A549 (cell line): ENCODE data around the gene RAB12. TPM values are rescaled to one million over a fixed set of nuclear protein-coding genes. Genes with fewer than 3 reads are reported as not detected.

Source experiments
- ATAC-seq, 2 experiments: fragments of 200-7000 bp in 1 of 2; fragments of >200 bp in 1 of 2; cut with Nextera tagmentation in 1 of 2; cut with Tn5 transposase in 1 of 2; 3 replicates each; pipeline versions ENCODE4 v1.8.0 to v1.9.1; 2018 to 2020; ENCODE audit warnings: mild to moderate bottlenecking in 1 of 2, moderate library complexity in 1 of 2
- CTCF ChIA-PET: fragments of 300-600 bp; sonication (Branson Sonifier 250); formaldehyde crosslinking; extraction: SDS; loops from one replicate; lab custom pipeline; 2021; ENCODE audit warnings: antibody characterized with exemption, inconsistent platforms; lab: Yijun Ruan, JAX
- POLR2A ChIA-PET: fragments of 350-600 bp; formaldehyde crosslinking; extraction: SDS; loops from one replicate; lab custom pipeline; 2021; ENCODE audit warnings: antibody characterized with exemption, inconsistent platforms; lab: Yijun Ruan, JAX
- DNase-seq, 2 experiments: peaks; one replicate each; pipeline versions ENCODE4 v3.0.0 to v3.0.0-alpha.2; 2011 to 2016; ENCODE audit warnings: low read depth in 1 of 2, low spot score in 1 of 2
- FAIRE-seq: peaks from 2 replicates; lab custom pipeline; 2011; peaks lifted over from hg19 to GRCh38; lab: Jason Lieb, UNC
- H3K27ac ChIP-seq, 2 experiments: fragments of >200 bp; sonication (Bioruptor Twin); formaldehyde crosslinking; 3 replicates each; pipeline ENCODE4 v1.5.1; 2016 to 2017
- H3K4me1 ChIP-seq: fragments of >200 bp; sonication (Bioruptor Twin); formaldehyde crosslinking; 3 replicates; pipeline ENCODE4 v1.6.1; 2016
- H3K4me2 ChIP-seq: fragments of >200 bp; sonication (Bioruptor Twin); formaldehyde crosslinking; 3 replicates; pipeline ENCODE4 v1.6.1; 2016
- H3K4me3 ChIP-seq: fragments of >200 bp; sonication (Bioruptor Twin); formaldehyde crosslinking; 3 replicates; pipeline ENCODE4 v1.5.1; 2016
- H3K9me3 ChIP-seq: fragments of >200 bp; sonication (Bioruptor Twin); formaldehyde crosslinking; 3 replicates; pipeline ENCODE4 v1.6.1; 2016
- E2F6 ChIP-seq: IDR thresholded peaks from 2 replicates; pipeline ENCODE4 v1.6.1; 2012; ENCODE audit warnings: low read depth, borderline replicate concordance
- EHF ChIP-seq: fragments of 250-450 bp; sonication (Bioruptor Pico); IDR thresholded peaks from 2 replicates; pipeline ENCODE4 v1.5.0; 2020; ENCODE audit warnings: mild to moderate bottlenecking
- EHMT2 ChIP-seq: fragments of 200-600 bp; sonication (generic); IDR thresholded peaks from 2 replicates; pipeline ENCODE4 v1.6.1; 2016; ENCODE audit warnings: antibody characterized with exemption, low read depth, mild to moderate bottlenecking, moderate library complexity
- EP300 ChIP-seq, 2 experiments: fragments of >200 bp; sonication (Bioruptor Twin); formaldehyde crosslinking; IDR thresholded peaks; 2 replicates in 1 of 2; 3 replicates in 1 of 2; pipeline ENCODE4 v1.6.1; 2016 to 2017
- FOSL2 ChIP-seq, 2 experiments: fragments of 450-650 bp in 1 of 2; fragments of >200 bp in 1 of 2; sonication (Bioruptor Twin) in 1 of 2; formaldehyde crosslinking; IDR thresholded peaks; 2 replicates each; pipeline versions ENCODE4 v1.5.0 to v1.6.1; 2016 to 2020; ENCODE audit warnings: mild to moderate bottlenecking in 1 of 2, moderate library complexity in 1 of 2
- HDAC2 ChIP-seq: fragments of 200-600 bp; sonication (generic); IDR thresholded peaks from 2 replicates; pipeline ENCODE4 v1.6.1; 2016
- HES2 ChIP-seq: fragments of >200 bp; sonication (Bioruptor Twin); formaldehyde crosslinking; IDR thresholded peaks from 2 replicates; pipeline ENCODE4 v1.6.1; 2016
- HMGXB4 ChIP-seq: fragments of 250-450 bp; sonication (Bioruptor Pico); IDR thresholded peaks from 2 replicates; pipeline ENCODE4 v1.5.0; 2021; ENCODE audit warnings: mild to moderate bottlenecking, moderate library complexity, borderline replicate concordance
- MAFK ChIP-seq: fragments of 450-650 bp; IDR thresholded peaks from 2 replicates; pipeline ENCODE4 v1.6.1; 2014; ENCODE audit not compliant: partially characterized antibody
- MAZ ChIP-seq: fragments of 150-350 bp; IDR thresholded peaks from 2 replicates; pipeline ENCODE4 v1.6.1; 2014; ENCODE audit warnings: antibody characterized with exemption, low read depth, low read length, borderline replicate concordance
- NPAS2 ChIP-seq: fragments of 250-450 bp; sonication (Bioruptor Pico); IDR thresholded peaks from 2 replicates; pipeline ENCODE4 v1.8.0; 2022; ENCODE audit warnings: mild to moderate bottlenecking, moderate library complexity, borderline replicate concordance
- NR3C1 ChIP-seq: fragments of >200 bp; sonication (Bioruptor Twin); formaldehyde crosslinking; IDR thresholded peaks from 3 replicates; pipeline ENCODE4 v1.6.1; 2017
- RCOR1 ChIP-seq: fragments of 150-350 bp; IDR thresholded peaks from 2 replicates; pipeline ENCODE4 v1.6.1; 2014; ENCODE audit warnings: antibody characterized with exemption, low read length, low read depth
- RNF2 ChIP-seq: fragments of 200-600 bp; sonication (generic); IDR thresholded peaks from 2 replicates; pipeline ENCODE4 v1.6.1; 2016; ENCODE audit warnings: low read depth, mild to moderate bottlenecking, antibody characterized with exemption, moderate library complexity, borderline replicate concordance
- SMC3 ChIP-seq: fragments of >200 bp; sonication (Bioruptor Twin); formaldehyde crosslinking; IDR thresholded peaks from 3 replicates; pipeline ENCODE4 v1.6.1; 2018; ENCODE audit warnings: inconsistent platforms
- USF2 ChIP-seq: fragments of 450-650 bp; IDR thresholded peaks from 2 replicates; pipeline ENCODE4 v1.6.1; 2014; ENCODE audit warnings: antibody characterized with exemption
- ZFP36 ChIP-seq: fragments of 450-650 bp; IDR thresholded peaks from 2 replicates; pipeline ENCODE4 v1.6.1; 2014; ENCODE audit warnings: borderline replicate concordance; ENCODE audit not compliant: partially characterized antibody
- WGBS: methylation state at CpG from one replicate; pipeline ENCODE4 v1.1.6; 2017; ENCODE audit errors: missing lambda C conversion rate; 5-methylcytosine and 5-hydroxymethylcytosine counted together
- polyA plus RNA-seq, 4 experiments: library from polyadenylated mRNA; depleted of rRNA in 3 of 4; stranded (reverse); fragments of >200 nt; fragmentation: RNase III in 1 of 4; extraction: RNeasy Plus Mini Kit Qiagen cat#74134 plus additional on column Dnase treatment in 1 of 4; gene quantifications; 2 replicates in 3 of 4; 3 replicates in 1 of 4; pipeline ENCODE4 v1.2.3, GENCODE V29; 2011 to 2017

Gene RAB12
- polyA plus RNA-seq, 2 of the 4 experiments (the other 2 are of a cell fraction), result 23.4 to 31.3 TPM

- no peak for FAIRE-seq
- ChIA-PET POLR2A (no interaction called here), CTCF (interaction anchor here (1.1 to 1.4 kb wide), 2 partner anchors 27 to 396 kb away, joined by 3 to 4 read pairs; no protein-coding TSS in a partner anchor)
- DNase-seq, result no peak
- Histone ChIP-seq H3K4me1 (peaks cover 21% of the 10 kb centered on the region), H3K9me3 (no peaks in the 10 kb centered on the region), H3K27ac (no peak overlapping the region), H3K4me2 (no peak overlapping the region), H3K4me3 (no peak overlapping the region)
- WGBS, result 72% methylated on average over 4 of the region's 4 CpGs
- ATAC-seq, result no peak
- TF ChIP-seq NPAS2 (CRISPR knock-in tag) (no peak), MAZ (no peak), ZFP36 (no peak), EHF (CRISPR knock-in tag) (no peak), SMC3 (no peak), HMGXB4 (CRISPR knock-in tag) (no peak), RCOR1 (no peak), RNF2 (no peak), HDAC2 (no peak)
Observed at GRCh38 chr18:8669571-8669970, 60.3 kb downstream of the RAB12 start.

GRCh38 chr18:8673256-8674209 lies 64.3 kb downstream of the RAB12 start:
- no peak for FAIRE-seq

GRCh38 chr18:8675057-8675456 lies 65.8 kb downstream of the RAB12 start:
- ChIA-PET CTCF (interaction anchor here (1.7 kb wide), 1 partner anchor 21 kb away, joined by 4 read pairs; no protein-coding TSS in a partner anchor), POLR2A (no interaction called here)
- TF ChIP-seq MAFK, result peak; percentile 49
- no peak for TF ChIP-seq E2F6
- ATAC-seq (no peak), FAIRE-seq (no peak), DNase-seq (no peak)
- H3K4me2 ChIP-seq, result no peak overlapping the region
- no peak overlapping the region for H3K4me3 ChIP-seq
- 80% methylated on average over 4 of the region's 4 CpGs for WGBS
- no peak overlapping the region for H3K27ac ChIP-seq
- H3K9me3 ChIP-seq, result no peaks in the 10 kb centered on the region
- peaks cover 10% of the 10 kb centered on the region; the same call in 2 of the 3 replicates for H3K4me1 ChIP-seq

More at GRCh38 chr18:8673256-8674209, 64.3 kb downstream of the RAB12 start:
- Histone ChIP-seq H3K4me2 (peak overlapping the region; percentile 19; the same call in 2 of the 3 replicates), H3K9me3 (no peaks in the 10 kb centered on the region), H3K4me3 (no peak overlapping the region), H3K27ac (0 out of 6 replicates have a peak overlapping the region, but pooled peaks of 1 of the 2 experiments have one; percentile 36), H3K4me1 (peaks cover 10% of the 10 kb centered on the region; the same call in 2 of the 3 replicates)
- 61% methylated on average over 9 of the region's 9 CpGs for WGBS
- TF ChIP-seq HES2, result no peak
- TF ChIP-seq USF2, result no peak
- no peak for TF ChIP-seq EP300 (IDR thresholded peaks at IDR 0.05)
- TF ChIP-seq FOSL2 (IDR thresholded peaks at IDR 0.05), result no peak
- peak; percentile 38; the same call in 1 of the 2 replicates for TF ChIP-seq FOSL2 (CRISPR knock-in tag; IDR thresholded peaks at IDR 0.05)
- no peak for TF ChIP-seq EHMT2
- no peak for TF ChIP-seq RNF2
- TF ChIP-seq NR3C1, result no peak
- CTCF ChIA-PET, result interaction anchor here (1.0 to 1.6 kb wide), 2 partner anchors 14 to 168 kb away, joined by 3 to 5 read pairs; no protein-coding TSS in a partner anchor
- POLR2A ChIA-PET, result no interaction called here
- ATAC-seq, result peak in 1 of 2 experiments; percentile 60; a peak in 2 of 6 replicates
- peak in 1 of 2 experiments; percentile 44 for DNase-seq
